LNCaP clone FGC (cell line): ENCODE measurements around the gene ACVR1C.

Experiments
- DNase-seq: peaks from one replicate; pipeline ENCODE4 v3.0.0-alpha.2; 2011; ENCODE audit warnings: low read depth
- H3K4me3 ChIP-seq: 2 replicates; pipeline ENCODE4 v1.5.1; 2011; ENCODE audit warnings: mild to moderate bottlenecking, low read depth, low read length, control low read depth
- CTCF ChIP-seq: IDR thresholded peaks from 2 replicates; pipeline ENCODE4 v1.5.1; 2012; ENCODE audit warnings: mild to moderate bottlenecking; ENCODE audit not compliant: control insufficient read depth, insufficient read depth; ENCODE audit errors: extremely low read depth

ACVR1C gene

GRCh38 chr2:157477919-157478318 is 150.7 kb downstream of the ACVR1C start:
- no peak overlapping the region for H3K4me3 ChIP-seq
- no peak for TF ChIP-seq CTCF
- no peak for DNase-seq

- no peak for DNase-seq
- TF ChIP-seq CTCF, result no peak
- no peak overlapping the region for H3K4me3 ChIP-seq
These were observed 151.5 kb downstream of the ACVR1C start for GRCh38 chr2:157476953-157477709.
